GM12892 (cell line): ENCODE measurements around the gene OXSR1.

ENCODE experiments used
- DNase-seq: peaks from one replicate; pipeline ENCODE4 v3.0.0; 2011; ENCODE audit not compliant: insufficient read length
- FAIRE-seq: peaks from 2 replicates; lab custom pipeline; 2011; peaks lifted over from hg19 to GRCh38; lab: Jason Lieb, UNC
- POLR2A ChIP-seq: IDR thresholded peaks from 2 replicates; pipeline ENCODE4 v1.6.1; 2011; ENCODE audit warnings: low read depth, low read length, control low read depth
- POLR2AphosphoS5 ChIP-seq: IDR thresholded peaks from 2 replicates; pipeline ENCODE4 v1.6.1; 2011; ENCODE audit warnings: low read depth, low read length, control low read depth
- TAF1 ChIP-seq: IDR thresholded peaks from 2 replicates; pipeline ENCODE4 v1.6.1; 2011; ENCODE audit warnings: low read depth, mild to moderate bottlenecking, control low read depth, low read length, borderline replicate concordance

Gene OXSR1

GRCh38 chr3:38121451-38121831, 43.9 kb upstream of the OXSR1 start:
- FAIRE-seq (no peak), DNase-seq (no peak)
- no peak for TF ChIP-seq POLR2A
- no peak for TF ChIP-seq TAF1
- TF ChIP-seq POLR2AphosphoS5, result no peak

GRCh38 chr3:38121832-38122461, 43.4 kb upstream of the OXSR1 start:
- no peak for DNase-seq
- FAIRE-seq, result no peak
- no peak for TF ChIP-seq TAF1
- TF ChIP-seq POLR2A, result no peak
- no peak for TF ChIP-seq POLR2AphosphoS5

GRCh38 chr3:38122712-38123290, 42.5 kb upstream of the OXSR1 start:
- TF ChIP-seq POLR2A, result no peak
- TF ChIP-seq POLR2AphosphoS5, result no peak
- no peak for TF ChIP-seq TAF1
- FAIRE-seq, result no peak

DNA sequence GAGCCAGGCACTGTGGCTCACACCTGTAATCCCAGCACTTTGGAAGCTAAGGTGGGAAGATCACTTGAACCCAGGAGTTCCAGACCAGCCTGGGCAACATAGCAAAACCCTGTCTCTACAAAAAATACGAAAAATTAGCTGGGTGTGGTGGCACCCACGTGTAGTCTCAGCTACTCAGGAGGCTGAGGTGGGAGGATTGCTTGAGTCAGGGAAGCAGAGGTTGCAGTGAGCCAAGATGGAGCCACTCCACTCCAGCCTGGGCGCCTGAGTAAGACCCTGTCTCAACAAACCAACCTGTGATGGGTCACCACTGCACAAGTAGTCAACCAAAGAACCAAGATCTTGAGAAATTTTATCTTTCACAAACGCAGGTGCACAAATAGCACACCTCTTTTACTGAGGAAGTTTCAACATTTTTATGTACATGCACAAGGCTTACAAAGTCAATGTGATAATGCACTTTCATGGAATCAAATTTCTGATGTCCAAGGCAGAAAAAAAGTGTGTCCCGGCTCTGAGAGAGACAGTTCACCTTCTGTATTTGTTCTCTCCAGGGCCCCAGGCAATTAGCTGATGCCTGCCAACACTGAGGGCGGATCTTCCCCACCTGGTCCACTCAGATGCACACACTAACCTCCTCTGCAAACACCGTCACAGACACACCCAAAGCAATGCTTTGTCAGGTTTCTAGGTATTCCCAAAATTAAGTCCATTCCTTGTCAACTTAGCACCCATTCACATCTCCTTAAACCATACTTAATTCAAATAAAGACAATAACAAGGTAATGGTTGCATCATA, 40.8 kb upstream of the OXSR1 start:
- DNase-seq, result no peak
- TF ChIP-seq POLR2A (no peak), TAF1 (no peak), POLR2AphosphoS5 (no peak)
- FAIRE-seq, result no peak

More at GRCh38 chr3:38122712-38123290, 42.5 kb upstream of the OXSR1 start:
- no peak for DNase-seq

- TF ChIP-seq POLR2AphosphoS5 (no peak), TAF1 (no peak), POLR2A (no peak)
- DNase-seq, result no peak
- FAIRE-seq, result no peak
Measured at GRCh38 chr3:38125305-38126120, 39.8 kb upstream of the OXSR1 start.

- DNase-seq, result no peak
- FAIRE-seq, result no peak
- TF ChIP-seq POLR2AphosphoS5 (no peak), TAF1 (no peak), POLR2A (no peak)
Measured at GRCh38 chr3:38126121-38126892, 39.0 kb upstream of the OXSR1 start.

GRCh38 chr3:38127611-38128302, 37.6 kb upstream of the OXSR1 start:
- FAIRE-seq (no peak), DNase-seq (no peak)
- TF ChIP-seq POLR2A, result no peak

GRCh38 chr3:38128303-38128655, 37.1 kb upstream of the OXSR1 start:
- no peak for DNase-seq
- TF ChIP-seq TAF1 (no peak), POLR2A (no peak), POLR2AphosphoS5 (no peak)
- no peak for FAIRE-seq

DNA sequence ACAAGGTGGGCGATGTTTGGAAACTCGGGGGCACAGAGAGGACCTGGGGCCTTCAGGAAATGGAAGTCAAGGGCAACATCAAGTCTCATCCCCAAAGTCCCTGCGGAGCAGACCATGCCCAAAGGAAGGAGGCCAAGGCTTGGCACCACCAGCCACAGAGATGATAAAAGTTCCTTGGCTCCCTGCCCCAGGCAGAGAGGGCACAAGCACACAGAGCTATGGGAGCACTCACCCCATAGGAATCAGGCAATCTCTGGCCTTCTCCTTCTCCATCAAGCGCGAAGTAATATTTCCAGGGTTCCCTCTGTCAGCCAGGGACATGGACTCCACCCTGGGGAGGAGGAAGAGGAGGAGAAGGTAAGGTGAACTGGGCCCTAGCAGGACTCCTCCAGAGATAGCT, 36.3 kb upstream of the OXSR1 start:
- TF ChIP-seq POLR2AphosphoS5 (no peak), POLR2A (no peak), TAF1 (no peak)
- FAIRE-seq (no peak), DNase-seq (no peak)

- DNase-seq (no peak), FAIRE-seq (no peak)
- no peak for TF ChIP-seq POLR2AphosphoS5
- no peak for TF ChIP-seq TAF1
- TF ChIP-seq POLR2A, result no peak
Measured at GRCh38 chr3:38130631-38131065, 34.7 kb upstream of the OXSR1 start.
